GM06990 (cell line): ENCODE data around the gene STYXL1.

ENCODE experiments used
- DNase-seq: peaks from one replicate; pipeline ENCODE4 v3.0.0-alpha.2; 2011; ENCODE audit not compliant: insufficient read length; ENCODE audit errors: extremely low read depth
- H3K27me3 ChIP-seq: replicated peaks from 2 replicates; pipeline ENCODE4 v1.6.0; 2011; ENCODE audit warnings: low read length; ENCODE audit not compliant: control insufficient read depth, insufficient read depth
- H3K36me3 ChIP-seq: 2 replicates; pipeline ENCODE4 v1.5.1; 2011; ENCODE audit warnings: low read length; ENCODE audit not compliant: control insufficient read depth, insufficient read depth
- H3K4me3 ChIP-seq: replicated peaks from 2 replicates; pipeline ENCODE4 v1.5.1; 2011; ENCODE audit warnings: low read depth, mild to moderate bottlenecking, control low read depth, low read length
- TF ChIP-seq, protein P1 (sequence below): IDR thresholded peaks from 2 replicates; pipeline ENCODE4 v1.5.1; 2011; ENCODE audit warnings: low read length, control low read depth, mild to moderate bottlenecking, inconsistent platforms; ENCODE audit not compliant: insufficient read depth, poor library complexity, severe bottlenecking

STYXL1 gene

DNA sequence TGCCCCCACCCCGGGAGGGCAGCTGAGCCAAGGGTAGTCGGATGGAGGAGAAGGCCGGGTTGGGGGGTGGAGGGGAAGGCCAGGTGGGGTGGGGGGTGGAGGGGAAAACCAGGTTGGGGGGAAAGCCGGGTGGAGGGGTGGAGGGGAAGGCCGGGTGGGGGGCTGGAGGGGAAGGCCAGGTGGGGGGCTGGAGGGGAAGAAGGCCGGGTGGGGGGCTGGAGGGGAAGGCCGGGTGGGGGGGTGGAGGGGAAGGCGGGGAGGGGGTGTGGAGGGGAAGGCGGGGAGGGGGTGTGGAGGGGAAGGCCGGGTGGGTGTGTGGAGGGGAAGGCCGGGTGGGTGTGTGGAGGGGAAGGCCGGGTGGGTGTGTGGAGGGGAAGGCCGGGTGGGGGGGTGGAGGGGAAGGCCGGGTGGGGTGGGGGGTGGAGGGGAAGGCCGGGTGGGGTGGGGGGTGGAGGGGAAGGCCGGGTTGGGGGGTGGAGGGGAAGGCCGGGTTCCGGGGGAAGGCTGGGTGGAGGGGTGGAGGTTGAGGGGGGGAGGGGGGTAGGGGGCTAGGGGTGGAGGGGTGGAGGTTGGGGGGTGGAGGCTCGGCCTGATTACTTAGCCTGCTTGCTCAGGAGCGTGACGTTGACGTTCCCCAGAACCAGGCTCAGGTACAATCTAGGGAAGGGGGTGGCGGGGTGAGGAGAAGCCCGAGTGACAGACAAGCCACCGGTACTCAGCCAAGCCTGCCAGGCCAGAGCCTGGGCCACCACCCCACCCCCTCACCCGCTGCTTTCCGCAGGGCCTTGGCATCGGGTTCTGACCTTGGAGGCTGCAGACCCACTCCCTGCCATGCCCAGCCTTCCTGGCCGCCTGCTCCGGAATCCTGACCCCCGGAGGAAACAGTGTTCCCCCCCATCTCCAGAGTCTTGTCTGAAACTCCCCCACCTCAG is 59.0 kb downstream of the STYXL1 start:
- peaks cover 17% of the 10 kb centered on the region for H3K36me3 ChIP-seq
- TF ChIP-seq, protein P1, sequence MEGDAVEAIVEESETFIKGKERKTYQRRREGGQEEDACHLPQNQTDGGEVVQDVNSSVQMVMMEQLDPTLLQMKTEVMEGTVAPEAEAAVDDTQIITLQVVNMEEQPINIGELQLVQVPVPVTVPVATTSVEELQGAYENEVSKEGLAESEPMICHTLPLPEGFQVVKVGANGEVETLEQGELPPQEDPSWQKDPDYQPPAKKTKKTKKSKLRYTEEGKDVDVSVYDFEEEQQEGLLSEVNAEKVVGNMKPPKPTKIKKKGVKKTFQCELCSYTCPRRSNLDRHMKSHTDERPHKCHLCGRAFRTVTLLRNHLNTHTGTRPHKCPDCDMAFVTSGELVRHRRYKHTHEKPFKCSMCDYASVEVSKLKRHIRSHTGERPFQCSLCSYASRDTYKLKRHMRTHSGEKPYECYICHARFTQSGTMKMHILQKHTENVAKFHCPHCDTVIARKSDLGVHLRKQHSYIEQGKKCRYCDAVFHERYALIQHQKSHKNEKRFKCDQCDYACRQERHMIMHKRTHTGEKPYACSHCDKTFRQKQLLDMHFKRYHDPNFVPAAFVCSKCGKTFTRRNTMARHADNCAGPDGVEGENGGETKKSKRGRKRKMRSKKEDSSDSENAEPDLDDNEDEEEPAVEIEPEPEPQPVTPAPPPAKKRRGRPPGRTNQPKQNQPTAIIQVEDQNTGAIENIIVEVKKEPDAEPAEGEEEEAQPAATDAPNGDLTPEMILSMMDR = no peak
- no peak for DNase-seq
- H3K27me3 ChIP-seq = no peaks in the 10 kb centered on the region
- no peak overlapping the region for H3K4me3 ChIP-seq

DNA sequence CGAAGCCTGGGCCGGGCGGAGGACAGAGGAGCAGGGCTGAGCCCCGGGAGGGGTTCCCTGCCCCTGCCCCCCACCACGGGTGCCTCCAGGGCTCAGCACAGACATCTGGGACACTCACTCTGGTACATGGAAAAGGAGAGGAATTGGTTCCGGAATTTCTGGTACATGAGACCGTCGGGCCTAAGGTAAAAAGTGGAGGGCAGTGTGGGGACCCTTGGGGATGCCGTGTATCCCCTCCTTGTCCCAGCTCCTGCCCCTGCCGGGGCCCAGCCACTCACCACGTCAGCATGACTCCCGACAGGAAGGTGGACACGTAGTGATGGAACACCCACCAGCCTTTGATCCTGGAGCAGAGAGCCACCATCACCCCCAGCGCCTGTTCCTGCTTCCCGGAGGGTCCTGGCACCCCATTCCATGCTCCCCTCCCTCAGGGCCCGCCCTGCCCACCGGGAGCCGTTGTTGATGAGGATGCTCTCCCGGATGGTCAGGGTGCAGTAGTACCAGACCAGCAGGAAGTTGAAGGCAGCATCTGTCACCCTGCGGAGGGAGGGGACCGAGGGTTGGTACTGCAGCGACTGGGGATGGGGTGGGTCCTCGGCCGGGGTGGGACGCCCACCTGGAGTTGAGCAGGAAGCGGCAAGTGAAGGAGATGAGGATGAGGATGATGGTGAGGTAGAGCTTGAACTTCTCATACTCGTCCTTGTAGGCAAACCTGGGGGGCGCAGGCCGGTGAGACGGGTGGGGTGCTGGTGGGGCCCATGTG is 59.8 kb downstream of the STYXL1 start:
- H3K36me3 ChIP-seq = peaks cover 21% of the 10 kb centered on the region
- no peaks in the 10 kb centered on the region for H3K27me3 ChIP-seq
- TF ChIP-seq, protein P1 = no peak
- no peak overlapping the region for H3K4me3 ChIP-seq
- DNase-seq = no peak

DNA sequence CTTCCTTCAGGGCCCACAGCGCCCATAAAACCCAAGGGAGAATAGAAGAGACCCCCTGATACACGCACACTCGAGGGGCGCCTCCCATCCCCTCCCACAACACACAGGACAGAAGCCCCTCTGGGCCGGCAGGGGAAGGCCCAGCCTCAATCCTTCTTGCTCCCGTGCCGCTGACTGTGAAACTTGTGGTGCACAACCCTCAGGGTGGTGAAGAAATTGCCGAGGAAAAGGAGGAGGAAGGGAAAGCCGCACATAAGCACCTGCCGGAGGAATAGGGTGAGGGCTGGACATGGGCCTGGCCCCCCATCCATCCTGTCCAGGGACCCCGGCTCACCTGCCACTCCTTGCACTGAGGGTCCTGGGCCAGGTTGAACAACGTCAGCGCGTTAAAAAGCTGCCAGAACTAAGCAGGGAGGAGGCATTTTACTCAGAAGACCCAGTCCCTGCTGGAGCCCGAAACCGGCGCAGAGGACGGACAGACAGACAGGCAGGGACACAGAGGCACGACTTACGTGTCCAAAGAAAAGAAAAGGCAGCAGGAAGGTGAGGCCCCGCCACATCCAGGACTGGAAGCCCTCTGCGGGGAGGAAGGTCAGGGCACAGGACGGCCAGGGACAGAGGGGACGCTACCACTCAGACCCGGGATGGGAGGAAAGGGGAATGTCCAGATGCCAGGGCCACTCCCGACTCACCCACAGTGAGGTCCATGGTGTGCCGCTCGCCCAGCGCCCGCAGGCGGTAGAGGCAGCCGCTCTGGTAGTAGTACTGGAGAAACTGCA is 60.6 kb downstream of the STYXL1 start:
- TF ChIP-seq, protein P1 = no peak
- Histone ChIP-seq H3K4me3 (no peak overlapping the region), H3K27me3 (no peaks in the 10 kb centered on the region), H3K36me3 (peaks cover 21% of the 10 kb centered on the region)
- DNase-seq = no peak

DNA sequence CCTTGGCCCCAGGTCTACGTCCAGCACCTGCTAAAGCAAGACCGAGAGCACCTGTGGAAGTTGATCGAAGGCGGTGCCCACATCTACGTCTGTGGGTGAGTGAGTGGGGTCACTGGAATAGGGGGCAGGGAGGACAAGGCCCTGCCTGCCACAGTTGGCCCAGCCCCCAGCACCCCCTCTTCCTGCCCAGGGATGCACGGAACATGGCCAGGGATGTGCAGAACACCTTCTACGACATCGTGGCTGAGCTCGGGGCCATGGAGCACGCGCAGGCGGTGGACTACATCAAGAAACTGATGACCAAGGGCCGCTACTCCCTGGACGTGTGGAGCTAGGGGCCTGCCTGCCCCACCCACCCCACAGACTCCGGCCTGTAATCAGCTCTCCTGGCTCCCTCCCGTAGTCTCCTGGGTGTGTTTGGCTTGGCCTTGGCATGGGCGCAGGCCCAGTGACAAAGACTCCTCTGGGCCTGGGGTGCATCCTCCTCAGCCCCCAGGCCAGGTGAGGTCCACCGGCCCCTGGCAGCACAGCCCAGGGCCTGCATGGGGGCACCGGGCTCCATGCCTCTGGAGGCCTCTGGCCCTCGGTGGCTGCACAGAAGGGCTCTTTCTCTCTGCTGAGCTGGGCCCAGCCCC is 61.5 kb downstream of the STYXL1 start:
- H3K36me3 ChIP-seq = peaks cover 26% of the 10 kb centered on the region
- DNase-seq = no peak
- H3K4me3 ChIP-seq = no peak overlapping the region
- TF ChIP-seq, protein P1 = no peak
- no peaks in the 10 kb centered on the region for H3K27me3 ChIP-seq

DNA sequence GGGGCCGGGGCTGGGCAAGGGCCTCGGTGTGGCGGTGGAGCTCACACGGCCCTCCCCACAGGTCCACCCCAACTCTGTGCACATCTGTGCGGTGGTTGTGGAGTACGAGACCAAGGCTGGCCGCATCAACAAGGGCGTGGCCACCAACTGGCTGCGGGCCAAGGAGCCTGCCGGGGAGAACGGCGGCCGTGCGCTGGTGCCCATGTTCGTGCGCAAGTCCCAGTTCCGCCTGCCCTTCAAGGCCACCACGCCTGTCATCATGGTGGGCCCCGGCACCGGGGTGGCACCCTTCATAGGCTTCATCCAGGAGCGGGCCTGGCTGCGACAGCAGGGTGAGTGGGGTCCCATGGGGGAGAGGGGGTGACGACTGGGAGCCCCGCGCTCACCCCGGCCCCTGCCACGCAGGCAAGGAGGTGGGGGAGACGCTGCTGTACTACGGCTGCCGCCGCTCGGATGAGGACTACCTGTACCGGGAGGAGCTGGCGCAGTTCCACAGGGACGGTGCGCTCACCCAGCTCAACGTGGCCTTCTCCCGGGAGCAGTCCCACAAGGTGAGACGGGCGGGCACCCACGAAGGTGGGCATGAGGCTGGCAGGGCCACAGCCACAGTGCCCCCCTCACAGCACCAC is 62.2 kb downstream of the STYXL1 start:
- no peak for DNase-seq
- Histone ChIP-seq H3K4me3 (no peak overlapping the region), H3K27me3 (no peaks in the 10 kb centered on the region), H3K36me3 (peaks cover 31% of the 10 kb centered on the region)
- TF ChIP-seq, protein P1 = no peak
